Mammary epithelial cell (primary cell): ENCODE data around the gene PCDH15.

Experiments used
- CTCF ChIP-seq, 2 donors: IDR thresholded peaks in 1 of 2; conservative IDR thresholded peaks in 1 of 2; 2 replicates each; pipeline ENCODE4 v1.5.1; 2011 to 2012; ENCODE audit warnings: inconsistent platforms in 2 of 2, low read length in 2 of 2, mild to moderate bottlenecking in 2 of 2, control low read depth in 1 of 2, low read depth in 1 of 2; ENCODE audit not compliant: insufficient read depth in 1 of 2; ENCODE audit errors: extremely low read depth in 1 of 2
- EZH2 ChIP-seq: IDR thresholded peaks from 2 replicates; pipeline ENCODE4 v1.6.1; 2012; ENCODE audit warnings: low read length, inconsistent platforms, borderline replicate concordance

- TF ChIP-seq CTCF (conservative IDR thresholded peaks at IDR 0.05 in 1 of 2, IDR thresholded peaks at IDR 0.05 in 1 of 2; ENCODE audit: extremely low read depth in 1 of 2, insufficient read depth in 1 of 2, low read depth in 1 of 2, low read length in 2 of 2): no peak
- no peak for TF ChIP-seq EZH2
These were observed 669.2 kb downstream of the PCDH15 start for GRCh38 chr10:54131833-54132232.
